ENCODE data around the gene TDRD3.

The TDRD3 gene

DNA sequence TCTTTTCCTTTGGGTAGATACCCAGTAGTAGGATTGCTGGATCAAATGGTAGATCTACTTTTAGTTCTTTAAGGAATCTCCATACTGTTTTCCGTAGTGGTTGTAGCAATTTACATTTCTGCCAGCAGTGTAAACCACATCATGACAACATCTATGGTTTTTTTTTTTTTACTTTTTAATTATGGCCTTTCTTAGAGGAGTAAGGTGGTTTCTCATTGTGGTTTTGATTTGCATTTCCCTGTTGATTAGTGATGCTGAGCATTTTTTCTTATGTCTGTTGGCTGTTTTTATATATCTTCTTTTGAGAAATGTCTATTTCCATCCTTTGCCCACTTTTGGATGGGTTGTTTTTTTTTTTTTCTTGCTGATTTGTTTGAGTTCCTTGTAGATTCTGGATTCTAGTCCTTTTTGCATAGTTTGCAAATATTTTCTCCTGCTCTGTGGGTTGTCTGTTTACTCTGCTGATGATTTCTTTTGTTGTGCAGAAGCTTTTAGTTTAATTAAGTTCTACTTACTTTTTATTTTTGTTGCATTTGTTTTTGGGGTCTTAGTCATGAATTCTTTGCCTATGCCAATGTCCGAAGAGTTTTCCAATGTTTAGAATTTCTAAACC, 38.8 kb downstream of the TDRD3 start:
- Histone ChIP-seq H3K4me1 (no peaks in the 10 kb centered on the region), H3K79me2 (peaks cover 5% of the 10 kb centered on the region), H3K27ac (no peak overlapping the region), H3K4me2 (ENCODE audit: low read length) (no peak overlapping the region), H3K9ac (no peak overlapping the region), H3K27me3 (ENCODE audit: control insufficient read depth, insufficient read depth, low read length) (no peaks in the 10 kb centered on the region), H3K36me3 (ENCODE audit: control insufficient read depth, insufficient read depth, low read length) (no peaks in the 10 kb centered on the region), H3K9me3 (ENCODE audit: control insufficient read depth, low read length) (no peaks in the 10 kb centered on the region), H2AFZ (no peak overlapping the region), H3K4me3 (ENCODE audit: low read depth, low read length) (no peak overlapping the region)
- TF ChIP-seq CTCF (IDR thresholded peaks at IDR 0.05), result no peak

- Histone ChIP-seq H3K27me3 (ENCODE audit: control insufficient read depth, insufficient read depth, low read length) (no peaks in the 10 kb centered on the region), H3K27ac (no peak overlapping the region), H3K4me2 (ENCODE audit: low read length) (no peak overlapping the region), H3K36me3 (ENCODE audit: control insufficient read depth, insufficient read depth, low read length) (no peaks in the 10 kb centered on the region), H3K9ac (no peak overlapping the region), H2AFZ (no peak overlapping the region), H3K4me1 (no peaks in the 10 kb centered on the region), H3K4me3 (ENCODE audit: low read depth, low read length) (no peak overlapping the region), H3K9me3 (ENCODE audit: control insufficient read depth, low read length) (no peaks in the 10 kb centered on the region), H3K79me2 (peaks cover 5% of the 10 kb centered on the region)
- TF ChIP-seq CTCF (IDR thresholded peaks at IDR 0.05), result no peak
These were observed 42.2 kb downstream of the TDRD3 start for GRCh38 chr13:60439201-60439600.

DNA sequence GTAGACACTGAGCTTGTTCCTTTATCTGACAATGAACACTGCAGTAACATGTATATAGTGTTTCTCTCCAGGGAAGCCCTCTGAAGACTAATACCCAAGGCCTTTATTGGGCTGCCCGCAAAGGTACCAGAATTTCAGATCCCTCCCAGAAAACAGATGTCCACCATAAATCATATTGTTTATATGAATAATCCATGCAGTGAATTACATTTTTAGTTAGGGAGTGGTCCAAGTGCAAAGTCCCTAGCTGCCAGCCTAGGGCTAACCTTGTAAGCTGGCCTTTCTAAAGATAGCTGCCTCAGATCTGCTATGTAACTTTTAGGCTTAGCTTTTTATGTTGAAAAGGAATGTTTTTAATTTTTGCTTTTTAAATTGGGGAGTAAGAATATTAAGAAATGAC, 44.7 kb downstream of the TDRD3 start:
- H3K9ac ChIP-seq, result no peak overlapping the region

GRCh38 chr13:60448907-60449510, 52.0 kb downstream of the TDRD3 start:
- TF ChIP-seq CTCF (IDR thresholded peaks at IDR 0.05), result peak; percentile 52
- H3K27me3 ChIP-seq (ENCODE audit: control insufficient read depth, insufficient read depth, low read length), result no peaks in the 10 kb centered on the region
- H3K4me1 ChIP-seq, result no peaks in the 10 kb centered on the region
- H3K4me2 ChIP-seq (ENCODE audit: low read length), result no peak overlapping the region
- H3K36me3 ChIP-seq (ENCODE audit: control insufficient read depth, insufficient read depth, low read length), result no peaks in the 10 kb centered on the region
- no peak overlapping the region for H3K9ac ChIP-seq
- H2AFZ ChIP-seq, result no peak overlapping the region
- no peak overlapping the region for H3K27ac ChIP-seq
- H3K9me3 ChIP-seq (ENCODE audit: control insufficient read depth, low read length), result no peaks in the 10 kb centered on the region
- no peak overlapping the region for H3K4me3 ChIP-seq (ENCODE audit: low read depth, low read length)
- H3K79me2 ChIP-seq, result no peaks in the 10 kb centered on the region

More for the DNA sequence above, 44.7 kb downstream of the TDRD3 start:
- no peak overlapping the region for H3K27ac ChIP-seq
- peaks cover 2% of the 10 kb centered on the region for H3K79me2 ChIP-seq
- H3K4me1 ChIP-seq, result no peaks in the 10 kb centered on the region
- H3K9me3 ChIP-seq (ENCODE audit: control insufficient read depth, low read length), result no peaks in the 10 kb centered on the region
- no peak overlapping the region for H3K4me2 ChIP-seq (ENCODE audit: low read length)
- TF ChIP-seq CTCF (IDR thresholded peaks at IDR 0.05), result no peak
- H2AFZ ChIP-seq, result no peak overlapping the region
- no peaks in the 10 kb centered on the region for H3K36me3 ChIP-seq (ENCODE audit: control insufficient read depth, insufficient read depth, low read length)
- H3K27me3 ChIP-seq (ENCODE audit: control insufficient read depth, insufficient read depth, low read length), result no peaks in the 10 kb centered on the region
- H3K4me3 ChIP-seq (ENCODE audit: low read depth, low read length), result no peak overlapping the region

GRCh38 chr13:60453490-60453889, 56.5 kb downstream of the TDRD3 start:
- H3K27ac ChIP-seq, result no peak overlapping the region
- H3K9ac ChIP-seq, result no peak overlapping the region
- no peak overlapping the region for H3K4me3 ChIP-seq (ENCODE audit: low read depth, low read length)
- H3K9me3 ChIP-seq (ENCODE audit: control insufficient read depth, low read length), result no peaks in the 10 kb centered on the region
- no peaks in the 10 kb centered on the region for H3K4me1 ChIP-seq
- H3K27me3 ChIP-seq (ENCODE audit: control insufficient read depth, insufficient read depth, low read length), result no peaks in the 10 kb centered on the region
- TF ChIP-seq CTCF (IDR thresholded peaks at IDR 0.05), result no peak
- H2AFZ ChIP-seq, result no peak overlapping the region
- H3K79me2 ChIP-seq, result no peaks in the 10 kb centered on the region
- no peaks in the 10 kb centered on the region for H3K36me3 ChIP-seq (ENCODE audit: control insufficient read depth, insufficient read depth, low read length)
- no peak overlapping the region for H3K4me2 ChIP-seq (ENCODE audit: low read length)
